DOHH2 (cell line): ENCODE results near the gene PRMT3.

Source experiments
- H3F3A ChIP-seq: fragments of 200-600 bp; sonication (generic), shearing (Covaris generic); 2 replicates; pipeline ENCODE4 v1.6.0; 2016; ENCODE audit warnings: antibody characterized with exemption, mild to moderate bottlenecking; ENCODE audit not compliant: control insufficient read depth, insufficient read depth
- H3K27ac ChIP-seq: fragments of 200-600 bp; sonication (generic); 2 replicates; pipeline ENCODE4 v1.5.1; 2014; ENCODE audit warnings: low read depth, mild to moderate bottlenecking, low read length, moderate library complexity
- H3K27me3 ChIP-seq: fragments of 200-600 bp; sonication (generic); 2 replicates; pipeline ENCODE4 v1.6.1; 2014; ENCODE audit warnings: mild to moderate bottlenecking, low read length, mixed read lengths; ENCODE audit not compliant: control insufficient read depth
- H3K36me3 ChIP-seq: fragments of 200-600 bp; sonication (generic); 2 replicates; pipeline ENCODE4 v1.6.1; 2014; ENCODE audit warnings: mild to moderate bottlenecking, low read length, moderate library complexity, mixed read lengths; ENCODE audit not compliant: control insufficient read depth
- H3K4me1 ChIP-seq: fragments of 200-600 bp; sonication (generic); 2 replicates; pipeline ENCODE4 v1.6.1; 2014; ENCODE audit warnings: mild to moderate bottlenecking, low read length, mixed read lengths; ENCODE audit not compliant: control insufficient read depth
- H3K4me2 ChIP-seq: fragments of 200-600 bp; sonication (generic); 2 replicates; pipeline ENCODE4 v1.6.0; 2014; ENCODE audit warnings: mild to moderate bottlenecking, low read length, moderate library complexity
- H3K4me3 ChIP-seq: fragments of 200-600 bp; sonication (generic); 2 replicates; pipeline ENCODE4 v1.5.1; 2014; ENCODE audit warnings: mild to moderate bottlenecking, low read length, mixed read lengths
- H3K79me2 ChIP-seq: fragments of 200-600 bp; sonication (generic); 2 replicates; pipeline ENCODE4 v1.6.1; 2014; ENCODE audit warnings: mild to moderate bottlenecking, low read length, mixed read lengths; ENCODE audit not compliant: control insufficient read depth
- H3K9me2 ChIP-seq: fragments of 200-600 bp; sonication (generic); replicated peaks from 2 replicates; pipeline ENCODE4 v1.6.1; 2014; ENCODE audit warnings: mild to moderate bottlenecking, low read length, mixed read lengths; ENCODE audit not compliant: control insufficient read depth
- H3K9me3 ChIP-seq: fragments of 200-600 bp; sonication (generic); 2 replicates; pipeline ENCODE4 v1.6.1; 2014; ENCODE audit warnings: antibody characterized with exemption, low read length, mixed read lengths; ENCODE audit not compliant: control insufficient read depth, insufficient read depth
- H4K20me1 ChIP-seq: fragments of 200-600 bp; sonication (generic); 2 replicates; pipeline ENCODE4 v1.6.0; 2014; ENCODE audit warnings: low read depth, mild to moderate bottlenecking, antibody characterized with exemption, low read length, moderate library complexity; ENCODE audit not compliant: control insufficient read depth, insufficient read depth
- CTCF ChIP-seq: fragments of 200-600 bp; sonication (generic); IDR thresholded peaks from one replicate; pipeline ENCODE4 v1.5.1; 2014; ENCODE audit warnings: antibody characterized with exemption, mild to moderate bottlenecking, low read depth, low read length; ENCODE audit not compliant: poor library complexity, severe bottlenecking
- EZH2phosphoT487 ChIP-seq: fragments of 200-600 bp; sonication (generic); IDR thresholded peaks from 2 replicates; pipeline ENCODE4 v1.6.1; 2017; ENCODE audit warnings: borderline replicate concordance, mild to moderate bottlenecking, antibody characterized with exemption, low read length, moderate library complexity, mixed read lengths

Gene PRMT3

DNA sequence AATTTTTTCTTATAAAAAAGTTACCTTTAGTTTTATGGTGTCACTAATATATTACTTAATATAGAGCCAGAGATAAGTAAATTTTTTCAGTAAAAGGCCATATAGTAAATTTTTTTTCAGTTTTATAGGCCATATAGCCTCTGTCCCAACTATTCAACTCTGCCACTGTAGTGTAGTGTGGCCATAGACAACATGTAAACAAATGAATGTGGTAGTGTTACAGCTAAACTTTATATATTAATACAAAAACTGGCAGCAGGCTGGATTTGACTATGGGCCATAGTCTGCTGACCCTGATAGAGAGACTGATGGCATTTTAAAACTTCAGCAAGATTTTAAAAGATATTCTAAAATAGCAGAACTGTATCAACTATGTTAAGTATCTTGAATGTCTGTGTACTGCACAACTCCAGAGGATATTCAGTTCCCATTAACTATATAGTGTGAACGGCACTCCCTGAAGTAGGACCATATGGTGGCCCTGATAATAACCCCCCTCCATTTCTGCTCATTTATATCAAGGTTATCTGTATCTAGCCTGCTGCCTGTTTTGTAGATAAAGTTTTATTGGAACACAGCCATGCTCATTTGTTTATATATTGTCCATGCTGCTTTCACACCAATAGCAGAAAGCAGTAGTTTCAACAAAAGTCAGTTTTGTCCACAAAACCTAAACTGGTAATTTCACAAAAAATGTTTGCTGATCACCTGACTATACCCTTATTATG, 71.6 kb downstream of the PRMT3 start:
- H3K36me3 ChIP-seq = peaks cover 46% of the 10 kb centered on the region
- H3K9me3 ChIP-seq = no peaks in the 10 kb centered on the region
- H3K4me1 ChIP-seq = no peaks in the 10 kb centered on the region
- no peaks in the 10 kb centered on the region for H3K79me2 ChIP-seq
- no peaks in the 10 kb centered on the region for H4K20me1 ChIP-seq
- H3K27ac ChIP-seq = no peak overlapping the region
- H3K4me3 ChIP-seq = no peak overlapping the region
- H3K9me2 ChIP-seq = no peaks in the 10 kb centered on the region
- no peaks in the 10 kb centered on the region for H3K27me3 ChIP-seq
- TF ChIP-seq EZH2phosphoT487 (no peak), CTCF (no peak)
- H3F3A ChIP-seq = peaks cover 7% of the 10 kb centered on the region; the same call in 1 of the 2 replicates
- no peak overlapping the region for H3K4me2 ChIP-seq

DNA sequence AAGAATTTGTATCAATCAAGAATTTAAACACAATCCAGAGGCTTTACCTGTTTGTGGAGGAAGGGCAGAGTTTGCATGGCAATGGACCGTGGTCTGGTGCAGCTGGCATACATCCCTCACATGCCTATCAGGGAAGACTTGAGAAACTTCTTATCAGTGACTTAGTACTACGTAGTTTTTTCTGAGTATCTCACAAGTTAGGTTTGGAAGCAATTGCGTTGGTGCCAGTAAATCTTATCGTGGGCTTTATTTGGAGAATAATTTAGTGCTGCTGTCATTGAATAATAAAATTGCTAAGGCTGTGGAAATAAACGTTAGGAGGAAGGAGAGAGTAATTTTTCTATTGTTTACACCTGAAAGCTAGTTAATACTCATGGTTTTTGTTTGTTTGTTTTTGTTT, 72.3 kb downstream of the PRMT3 start:
- no peak overlapping the region for H3K27ac ChIP-seq

DNA sequence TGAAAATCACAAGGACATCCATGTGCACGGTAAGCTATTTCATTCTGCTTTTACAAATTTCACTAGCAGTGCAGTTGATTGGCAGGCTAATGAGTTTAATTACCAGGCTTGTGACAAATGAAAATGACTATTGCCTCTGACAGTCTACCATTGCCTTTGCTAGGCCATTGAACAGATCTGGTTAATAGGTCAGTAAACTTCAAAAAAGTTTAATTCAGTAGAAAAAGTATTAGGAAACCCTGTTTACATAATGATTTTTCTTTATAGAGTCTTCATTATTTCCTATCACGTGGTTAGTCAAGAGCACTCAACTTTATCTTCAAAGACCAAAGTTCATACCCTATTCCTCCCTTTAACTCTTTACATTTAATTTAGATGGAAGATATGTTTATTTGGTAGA, 77.0 kb downstream of the PRMT3 start:
- Histone ChIP-seq H3K4me2 (no peak overlapping the region), H3K9me2 (no peaks in the 10 kb centered on the region), H3K9me3 (no peaks in the 10 kb centered on the region), H3F3A (no peaks in the 10 kb centered on the region), H3K36me3 (peaks cover 64% of the 10 kb centered on the region), H3K27ac (no peak overlapping the region), H3K4me1 (no peaks in the 10 kb centered on the region), H4K20me1 (no peaks in the 10 kb centered on the region), H3K79me2 (no peaks in the 10 kb centered on the region), H3K4me3 (no peak overlapping the region), H3K27me3 (no peaks in the 10 kb centered on the region)
- TF ChIP-seq CTCF = no peak
- no peak for TF ChIP-seq EZH2phosphoT487

More for the DNA sequence above, 72.3 kb downstream of the PRMT3 start:
- Histone ChIP-seq H3K4me3 (no peak overlapping the region), H3K9me2 (no peaks in the 10 kb centered on the region), H3K4me1 (no peaks in the 10 kb centered on the region), H3K36me3 (peaks cover 44% of the 10 kb centered on the region), H4K20me1 (no peaks in the 10 kb centered on the region), H3K27me3 (no peaks in the 10 kb centered on the region), H3K4me2 (no peak overlapping the region), H3F3A (peaks cover 7% of the 10 kb centered on the region; the same call in 1 of the 2 replicates), H3K9me3 (no peaks in the 10 kb centered on the region), H3K79me2 (no peaks in the 10 kb centered on the region)
- TF ChIP-seq CTCF = no peak
- no peak for TF ChIP-seq EZH2phosphoT487
